ENCODE data around the gene HS6ST2.

GRCh38 chrX:132791714-132792113 lies 166.7 kb downstream of the HS6ST2 start:
- TF ChIP-seq CTCF (IDR thresholded peaks at IDR 0.05) (no peak), POLR2A (IDR thresholded peaks at IDR 0.05) (no peak)

Measured in tibial nerve (tissue), 3 donors.